Activated naive CD4-positive, alpha-beta T cell treated with Interleukin-2 at 50 U/mL for 16 hours (primary cell): ENCODE measurements around the gene FADS1.
A peak's percentile ranks its signal among the peaks of the same experiment; 100 is the strongest.

Source experiments
- DNase-seq: peaks from one replicate; pipeline ENCODE4 v3.0.0-alpha.2; 2020

Gene FADS1

GRCh38 chr11:61793083-61793828, 23.5 kb downstream of the FADS1 start:
- DNase-seq = no peak

DNA sequence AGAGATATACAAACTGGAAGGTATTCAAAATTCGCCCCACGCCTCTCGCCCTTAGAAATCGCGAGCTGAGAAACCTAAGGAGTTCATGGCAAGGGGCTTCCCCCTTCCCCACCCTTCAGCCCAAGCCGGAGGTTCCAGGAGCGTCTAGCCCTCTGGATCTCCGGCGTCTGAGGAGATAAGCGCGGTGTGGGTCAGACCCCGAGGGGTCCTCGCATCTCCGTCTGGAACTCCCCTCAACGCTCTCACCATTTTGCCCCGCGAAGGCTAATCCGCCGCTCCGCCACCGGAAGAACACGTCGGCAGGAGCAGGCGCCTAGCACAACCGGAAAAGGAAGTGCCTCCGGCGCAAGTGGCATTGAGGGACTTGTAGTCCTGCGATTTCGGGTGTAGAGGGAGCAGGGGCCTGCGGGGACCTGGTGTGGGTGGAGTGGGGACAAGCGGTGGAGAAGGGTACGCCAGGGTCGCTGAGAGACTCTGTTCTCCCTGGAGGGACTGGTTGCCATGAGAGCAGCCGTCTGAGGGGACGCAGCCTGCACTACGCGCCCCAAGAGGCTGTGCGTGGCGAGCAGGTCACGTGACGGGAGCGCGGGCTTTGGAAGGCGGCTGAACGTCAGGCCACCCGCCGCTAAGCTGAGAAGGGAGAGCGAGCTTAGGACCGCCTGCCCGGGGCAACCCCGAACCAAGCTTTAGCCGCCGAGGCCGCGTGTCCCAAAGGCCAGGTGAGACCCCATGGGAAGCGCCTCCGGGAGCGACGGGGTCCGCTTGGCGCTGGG, 24.3 kb downstream of the FADS1 start, which contains the start of the genes FEN1 and TMEM258:
FEN1 (plus strand) TSS at position 602 of the 773 bp plus-strand sequence. CDS start 2,451 bp downstream, outside the sequence.
TMEM258 (minus strand) TSS at position 290 of the 773 bp plus-strand sequence; CDS start at position 249, 41 bp downstream.
- peak; percentile 88 for DNase-seq

DNA sequence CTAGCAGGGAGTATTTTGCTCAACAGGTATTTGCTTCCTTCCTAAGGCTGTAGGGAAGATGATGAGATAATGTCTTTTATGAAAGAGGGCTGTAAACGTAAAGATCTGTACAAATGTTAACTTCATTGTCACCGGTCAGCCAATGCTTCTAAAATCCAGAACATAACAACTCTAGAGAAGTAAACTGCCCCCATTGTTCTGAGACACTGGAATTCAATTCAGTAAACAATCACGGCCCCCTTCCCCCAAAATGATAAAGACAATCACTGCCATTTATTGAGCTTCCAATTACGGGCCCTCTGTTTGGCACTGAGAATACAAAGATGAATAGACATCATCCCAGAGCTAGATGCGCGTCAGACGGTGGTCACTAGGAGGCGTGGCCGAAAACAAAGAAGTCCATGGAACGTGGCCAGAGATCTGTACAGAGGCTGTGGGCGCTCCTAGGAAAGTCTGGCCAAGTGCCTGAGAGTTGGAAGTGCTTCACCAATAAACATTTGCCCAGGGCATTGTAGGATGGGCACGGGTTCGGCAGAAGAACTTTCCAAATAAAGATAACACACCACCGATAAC, 25.0 kb downstream of the FADS1 start:
- peak; percentile 51 for DNase-seq

- DNase-seq = no peak
These were observed 28.8 kb downstream of the FADS1 start for GRCh38 chr11:61787928-61788491.

DNA sequence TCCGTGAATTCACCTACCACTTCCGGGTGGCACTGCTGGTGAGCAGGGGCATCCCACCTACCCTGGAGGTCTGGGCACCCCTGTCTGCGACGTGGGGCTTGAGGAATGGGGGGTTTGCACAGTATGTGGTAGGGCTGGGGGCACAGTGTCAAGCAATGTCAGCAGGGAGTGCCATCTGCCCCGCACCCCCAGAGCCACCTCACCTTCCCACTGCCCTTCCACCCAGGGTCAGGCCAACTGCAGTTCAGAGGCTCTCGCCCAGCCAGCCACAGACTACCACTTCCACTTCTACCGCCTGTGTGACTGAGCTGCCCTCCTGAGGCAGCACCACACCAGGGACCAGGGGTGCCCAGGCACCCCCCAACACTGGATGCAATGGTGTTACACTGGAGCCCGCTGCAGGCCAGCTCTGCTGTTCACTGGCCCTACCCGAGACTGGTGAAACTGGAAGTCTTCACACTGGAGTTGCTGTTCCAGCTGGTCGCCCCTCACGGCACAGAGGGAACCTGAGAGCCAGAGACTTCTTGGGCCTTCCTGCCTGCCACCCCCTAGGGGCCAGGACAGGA, 30.9 kb downstream of the FADS1 start:
- no peak for DNase-seq

DNA sequence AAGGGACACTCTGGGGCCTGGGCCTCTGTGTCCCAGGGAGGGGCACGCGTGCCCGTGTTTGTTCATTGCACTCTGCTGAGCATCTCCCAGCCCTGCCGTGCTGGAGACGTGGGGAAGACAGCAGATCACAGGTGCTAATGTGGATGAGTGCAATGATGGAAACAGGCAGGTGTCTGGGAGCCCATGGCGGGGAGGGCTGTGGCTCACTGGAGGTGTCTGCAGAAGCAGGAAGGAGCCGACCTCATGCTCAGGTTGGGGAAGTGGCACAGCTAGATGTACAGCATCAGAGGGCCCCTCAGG, 32.3 kb downstream of the FADS1 start:
- DNase-seq = no peak

- DNase-seq = no peak
These were observed 32.9 kb downstream of the FADS1 start for GRCh38 chr11:61783717-61784505.

DNA sequence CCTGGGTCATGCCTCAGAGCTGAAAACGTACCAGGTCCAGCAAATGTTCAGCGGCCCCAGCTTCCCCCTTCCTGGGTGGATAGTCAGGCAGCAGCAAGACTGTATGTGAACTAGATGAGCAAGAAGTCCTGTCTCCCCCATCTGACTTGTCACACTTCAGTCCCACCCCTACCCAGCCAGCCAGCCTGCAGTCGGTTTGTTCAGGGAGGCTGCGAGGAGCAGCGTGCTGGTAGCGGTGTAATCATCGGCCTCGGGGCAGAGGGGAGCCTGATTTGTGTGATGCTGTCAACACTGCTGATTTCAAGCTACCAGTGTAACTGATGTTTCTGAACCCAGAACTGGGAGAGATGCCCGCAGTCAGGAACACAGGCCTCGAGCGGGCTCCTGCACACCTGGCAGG, 34.0 kb downstream of the FADS1 start:
- DNase-seq = no peak

DNA sequence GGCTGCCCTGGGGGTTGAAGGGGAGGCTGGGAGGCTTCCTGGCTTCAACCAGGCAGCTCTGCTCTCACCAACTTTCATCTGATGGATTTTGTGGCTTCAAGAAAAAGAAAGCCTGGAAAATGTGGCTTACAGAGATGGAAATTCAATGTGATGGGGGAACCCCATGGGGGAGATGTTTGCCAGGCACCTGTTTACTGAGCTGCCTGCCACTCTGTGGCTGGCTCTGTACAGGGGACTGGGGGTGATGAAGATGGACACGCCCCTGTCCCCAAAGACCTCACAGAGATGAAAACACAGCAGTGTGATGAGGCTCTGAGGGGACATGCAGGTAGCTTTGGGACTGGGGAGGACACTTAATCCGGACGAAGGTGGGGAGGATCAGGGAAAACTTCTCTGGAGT, 34.5 kb downstream of the FADS1 start:
- no peak for DNase-seq

- no peak for DNase-seq
These were observed 35.2 kb downstream of the FADS1 start for GRCh38 chr11:61781585-61781984.

DNA sequence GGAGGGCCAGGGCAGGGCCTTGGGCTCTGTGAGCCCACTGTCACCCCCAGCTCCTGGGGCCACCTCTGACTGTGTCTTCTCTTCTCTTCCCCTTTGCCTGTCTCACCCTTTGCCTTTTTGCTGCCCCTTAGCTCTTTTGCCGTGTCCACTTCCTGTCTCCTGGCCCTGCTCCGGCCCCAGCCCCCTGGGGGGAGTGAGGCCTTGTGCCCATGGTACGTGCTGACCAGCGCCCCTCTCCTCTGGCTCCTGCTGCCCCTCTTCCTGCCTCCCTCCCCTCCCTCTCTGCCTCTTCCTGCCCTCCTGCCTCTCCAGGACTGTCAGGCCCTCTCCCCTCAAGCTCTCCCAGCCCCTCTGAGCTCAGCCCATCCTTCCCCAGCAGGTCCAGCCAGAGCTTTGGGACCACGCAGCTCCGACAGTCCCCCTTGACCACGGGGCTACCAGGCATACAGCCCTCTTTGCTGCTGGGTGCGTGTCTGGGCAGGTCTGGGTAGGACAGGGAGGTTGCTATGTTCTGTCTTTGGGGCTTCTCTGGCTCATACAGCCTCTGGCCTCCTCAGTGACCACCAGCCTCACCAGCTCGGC, 36.1 kb downstream of the FADS1 start:
- no peak for DNase-seq

GRCh38 chr11:61779666-61780525, 36.9 kb downstream of the FADS1 start:
- no peak for DNase-seq

GRCh38 chr11:61778920-61779650, 37.7 kb downstream of the FADS1 start:
- no peak for DNase-seq

- no peak for DNase-seq
These were observed 38.4 kb downstream of the FADS1 start for GRCh38 chr11:61778357-61778886.

- peak; percentile 68 for DNase-seq
These were observed 39.3 kb downstream of the FADS1 start for GRCh38 chr11:61777234-61778090.

DNA sequence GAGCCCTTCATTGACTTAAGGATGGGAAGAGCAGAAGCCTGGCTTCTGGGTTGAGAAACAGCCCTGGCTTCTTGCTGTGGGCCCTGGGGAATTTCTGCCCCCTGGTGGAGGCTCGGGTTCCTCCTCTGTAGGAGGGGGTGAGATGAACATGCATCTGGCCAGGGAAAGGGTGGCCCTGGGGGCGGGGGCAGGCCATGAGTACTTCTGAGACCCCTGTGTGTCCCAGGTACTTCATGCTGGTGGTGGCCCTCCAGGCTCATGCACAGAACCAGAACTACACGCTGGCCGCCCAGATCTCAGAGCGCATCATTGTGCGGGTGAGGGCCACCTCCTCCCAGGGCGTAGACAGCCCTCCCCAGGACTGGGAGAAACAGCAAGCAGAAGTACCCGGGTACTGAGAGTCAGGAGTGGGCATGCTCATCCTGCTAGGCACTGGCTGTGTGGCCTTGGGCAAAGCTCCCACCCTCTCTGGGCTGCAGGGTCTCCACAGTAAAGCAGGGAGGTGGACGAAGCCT, 40.2 kb downstream of the FADS1 start:
- peak; percentile 64 for DNase-seq

- DNase-seq = no peak
These were observed 40.9 kb downstream of the FADS1 start for GRCh38 chr11:61775606-61776554.

DNA sequence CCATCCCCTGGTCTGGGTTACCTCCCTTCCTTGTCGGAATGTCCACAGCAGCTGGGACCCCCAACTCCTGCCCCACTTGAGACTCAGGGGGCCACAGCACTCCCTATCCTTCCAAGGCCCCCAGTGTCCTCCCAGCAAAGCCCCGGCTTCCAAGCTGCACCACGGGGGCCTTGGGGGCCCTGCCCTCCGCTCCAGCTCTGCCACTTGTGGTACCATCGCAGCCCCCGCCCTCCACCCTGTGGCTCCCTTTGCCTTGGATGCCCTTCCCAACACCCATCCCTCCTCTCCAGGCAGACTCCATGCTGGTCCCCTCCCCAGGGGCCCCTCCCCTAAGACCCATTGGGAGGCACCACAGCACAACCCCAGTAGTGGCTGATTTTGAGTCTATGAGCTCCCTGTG, 41.7 kb downstream of the FADS1 start:
- no peak for DNase-seq
